ENCODE data around the gene ANGPTL5.

ANGPTL5 gene

DNA sequence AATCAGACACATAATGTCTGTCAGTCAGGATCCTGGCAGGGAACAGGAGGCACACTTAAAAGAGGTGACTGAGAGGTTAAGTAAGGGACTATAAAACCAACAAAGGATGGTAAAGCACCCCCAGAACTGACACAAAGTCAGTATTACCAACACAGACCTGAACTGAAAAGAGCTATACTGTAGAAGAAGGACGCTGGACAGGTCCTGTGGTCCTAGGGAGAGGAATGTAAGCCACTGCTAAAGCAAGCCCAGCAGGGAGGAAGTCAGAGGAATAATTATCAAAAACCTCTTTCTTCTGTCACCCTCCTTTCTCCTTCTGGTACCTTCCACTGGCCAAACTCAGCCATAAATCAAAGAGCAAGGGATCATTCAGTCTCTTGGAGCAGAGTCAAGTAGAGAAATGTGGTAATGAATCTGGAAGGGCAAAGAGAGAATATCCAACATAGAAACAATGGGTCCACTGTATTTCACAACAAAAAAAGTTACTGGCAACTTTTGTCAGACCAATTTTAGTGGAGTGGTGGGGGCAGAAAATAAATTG lies 33.4 kb upstream of the ANGPTL5 start:
- no peak for TF ChIP-seq SIN3A (IDR thresholded peaks at IDR 0.05; ENCODE audit: borderline replicate concordance, insufficient read depth, low read length)
- no peak for TF ChIP-seq FOXP2 (optimal IDR thresholded peaks at IDR 0.05; ENCODE audit: borderline replicate concordance, extremely low read depth, extremely low read length, insufficient read depth)
- no peak for TF ChIP-seq TAF1 (IDR thresholded peaks at IDR 0.05; ENCODE audit: borderline replicate concordance, insufficient read depth, low read length)
- TF ChIP-seq POLR2AphosphoS5 (IDR thresholded peaks at IDR 0.05; ENCODE audit: low read depth, low read length) = no peak
- TF ChIP-seq, protein P1, sequence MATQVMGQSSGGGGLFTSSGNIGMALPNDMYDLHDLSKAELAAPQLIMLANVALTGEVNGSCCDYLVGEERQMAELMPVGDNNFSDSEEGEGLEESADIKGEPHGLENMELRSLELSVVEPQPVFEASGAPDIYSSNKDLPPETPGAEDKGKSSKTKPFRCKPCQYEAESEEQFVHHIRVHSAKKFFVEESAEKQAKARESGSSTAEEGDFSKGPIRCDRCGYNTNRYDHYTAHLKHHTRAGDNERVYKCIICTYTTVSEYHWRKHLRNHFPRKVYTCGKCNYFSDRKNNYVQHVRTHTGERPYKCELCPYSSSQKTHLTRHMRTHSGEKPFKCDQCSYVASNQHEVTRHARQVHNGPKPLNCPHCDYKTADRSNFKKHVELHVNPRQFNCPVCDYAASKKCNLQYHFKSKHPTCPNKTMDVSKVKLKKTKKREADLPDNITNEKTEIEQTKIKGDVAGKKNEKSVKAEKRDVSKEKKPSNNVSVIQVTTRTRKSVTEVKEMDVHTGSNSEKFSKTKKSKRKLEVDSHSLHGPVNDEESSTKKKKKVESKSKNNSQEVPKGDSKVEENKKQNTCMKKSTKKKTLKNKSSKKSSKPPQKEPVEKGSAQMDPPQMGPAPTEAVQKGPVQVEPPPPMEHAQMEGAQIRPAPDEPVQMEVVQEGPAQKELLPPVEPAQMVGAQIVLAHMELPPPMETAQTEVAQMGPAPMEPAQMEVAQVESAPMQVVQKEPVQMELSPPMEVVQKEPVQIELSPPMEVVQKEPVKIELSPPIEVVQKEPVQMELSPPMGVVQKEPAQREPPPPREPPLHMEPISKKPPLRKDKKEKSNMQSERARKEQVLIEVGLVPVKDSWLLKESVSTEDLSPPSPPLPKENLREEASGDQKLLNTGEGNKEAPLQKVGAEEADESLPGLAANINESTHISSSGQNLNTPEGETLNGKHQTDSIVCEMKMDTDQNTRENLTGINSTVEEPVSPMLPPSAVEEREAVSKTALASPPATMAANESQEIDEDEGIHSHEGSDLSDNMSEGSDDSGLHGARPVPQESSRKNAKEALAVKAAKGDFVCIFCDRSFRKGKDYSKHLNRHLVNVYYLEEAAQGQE (IDR thresholded peaks at IDR 0.05; ENCODE audit: insufficient read depth in 1 of 2, low read depth in 2 of 2, low read length in 2 of 2) = no peak

DNA sequence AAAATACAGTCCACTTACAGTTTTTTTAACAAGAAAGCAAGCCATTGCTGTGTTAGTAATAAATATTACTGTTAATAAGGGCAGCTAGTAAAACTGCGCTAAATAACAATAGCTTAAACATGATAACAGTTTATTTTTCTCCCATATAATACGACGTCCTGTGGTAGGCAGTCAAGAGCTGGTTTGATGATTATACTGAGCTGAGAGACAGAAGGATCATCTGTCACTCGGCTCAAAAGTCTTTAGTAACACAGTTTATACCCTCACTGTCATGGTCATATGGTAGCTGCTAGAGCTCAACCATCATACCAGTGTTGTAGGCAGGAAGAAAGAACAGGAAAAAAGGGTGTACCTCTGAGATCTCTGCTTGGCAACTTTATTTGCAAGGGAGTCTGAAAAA lies 29.1 kb upstream of the ANGPTL5 start:
- TF ChIP-seq, protein P1 (IDR thresholded peaks at IDR 0.05; ENCODE audit: insufficient read depth in 1 of 2, low read depth in 2 of 2, low read length in 2 of 2) = no peak
- TF ChIP-seq FOXP2 (optimal IDR thresholded peaks at IDR 0.05; ENCODE audit: borderline replicate concordance, extremely low read depth, extremely low read length, insufficient read depth) = no peak
- no peak for TF ChIP-seq TAF1 (IDR thresholded peaks at IDR 0.05; ENCODE audit: borderline replicate concordance, insufficient read depth, low read length)
- no peak for TF ChIP-seq SIN3A (IDR thresholded peaks at IDR 0.05; ENCODE audit: borderline replicate concordance, insufficient read depth, low read length)
- no peak for TF ChIP-seq POLR2AphosphoS5 (IDR thresholded peaks at IDR 0.05; ENCODE audit: low read depth, low read length)

DNA sequence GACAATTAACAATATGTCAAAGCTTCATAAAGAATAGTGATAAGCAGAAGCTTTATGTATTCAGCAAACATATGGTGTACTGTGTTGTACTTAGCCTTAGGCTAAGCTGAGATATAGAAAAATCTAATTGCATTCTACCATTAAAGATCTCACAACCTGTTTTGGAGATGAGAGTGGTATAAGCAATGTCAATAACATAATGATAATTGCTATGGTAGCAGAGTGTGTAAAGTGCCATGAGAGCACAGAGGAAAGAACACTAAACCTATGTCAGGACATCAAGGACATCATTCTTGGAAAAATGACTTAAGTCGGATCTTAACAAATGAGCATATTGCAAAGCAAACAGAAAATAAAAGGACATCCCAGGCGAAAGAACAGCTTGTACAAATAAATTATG lies 28.6 kb upstream of the ANGPTL5 start:
- TF ChIP-seq SIN3A (IDR thresholded peaks at IDR 0.05; ENCODE audit: borderline replicate concordance, insufficient read depth, low read length) (no peak), POLR2AphosphoS5 (IDR thresholded peaks at IDR 0.05; ENCODE audit: low read depth, low read length) (no peak), FOXP2 (optimal IDR thresholded peaks at IDR 0.05; ENCODE audit: borderline replicate concordance, extremely low read depth, extremely low read length, insufficient read depth) (no peak), TAF1 (IDR thresholded peaks at IDR 0.05; ENCODE audit: borderline replicate concordance, insufficient read depth, low read length) (no peak)
- TF ChIP-seq, protein P1 (IDR thresholded peaks at IDR 0.05; ENCODE audit: insufficient read depth in 1 of 2, low read depth in 2 of 2, low read length in 2 of 2) = no peak

DNA sequence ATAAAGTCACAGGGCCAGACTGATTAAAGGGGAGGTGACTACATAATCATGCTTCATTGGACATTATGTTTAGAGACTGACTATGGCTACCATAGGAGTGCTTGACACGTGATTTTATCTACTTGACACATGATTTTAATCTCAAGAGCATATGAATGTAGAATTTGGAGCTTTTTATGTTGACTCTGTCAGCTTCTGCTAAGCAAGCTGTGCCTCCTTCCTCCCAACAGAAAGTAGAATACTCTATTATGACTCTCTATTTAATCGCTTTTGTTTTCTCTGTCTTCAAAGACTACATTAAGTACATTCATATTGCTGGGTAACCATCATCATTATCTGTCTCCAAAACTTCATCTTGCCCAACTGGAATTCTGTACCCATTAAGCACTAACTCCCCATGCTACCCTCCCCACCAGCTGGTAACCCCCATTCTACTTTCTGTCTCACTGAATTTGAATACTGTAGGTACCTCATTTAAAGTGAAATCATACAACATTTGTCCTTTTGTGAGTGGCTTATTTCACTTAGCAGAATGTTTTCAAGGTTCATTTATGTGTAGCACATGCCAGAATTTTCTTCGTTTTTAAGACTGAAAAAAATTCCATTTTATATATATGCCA lies 24.7 kb upstream of the ANGPTL5 start:
- TF ChIP-seq POLR2AphosphoS5 (IDR thresholded peaks at IDR 0.05; ENCODE audit: low read depth, low read length) (no peak), FOXP2 (optimal IDR thresholded peaks at IDR 0.05; ENCODE audit: borderline replicate concordance, extremely low read depth, extremely low read length, insufficient read depth) (no peak), SIN3A (IDR thresholded peaks at IDR 0.05; ENCODE audit: borderline replicate concordance, insufficient read depth, low read length) (no peak), TAF1 (IDR thresholded peaks at IDR 0.05; ENCODE audit: borderline replicate concordance, insufficient read depth, low read length) (no peak)
- TF ChIP-seq, protein P1 (IDR thresholded peaks at IDR 0.05; ENCODE audit: insufficient read depth in 1 of 2, low read depth in 2 of 2, low read length in 2 of 2) = no peak
